SU-DHL-6 (cell line): ENCODE measurements around the gene MBP.
A peak's percentile ranks its signal among the peaks of the same experiment; 100 is the strongest.

Experiments
- H2AFZ ChIP-seq: fragments of 200-600 bp; sonication (generic); 2 replicates; pipeline ENCODE4 v1.6.1; 2014; ENCODE audit warnings: low read depth, mild to moderate bottlenecking, moderate library complexity, mixed read lengths, antibody characterized with exemption, low read length; ENCODE audit not compliant: severe bottlenecking
- H3F3A ChIP-seq: fragments of 200-600 bp; shearing (Covaris generic); 2 replicates; pipeline ENCODE4 v1.6.0; 2016; ENCODE audit warnings: antibody characterized with exemption, mild to moderate bottlenecking; ENCODE audit not compliant: insufficient read depth
- H3K27ac ChIP-seq: fragments of 200-600 bp; sonication (generic); 2 replicates; pipeline ENCODE4 v1.5.1; 2016; ENCODE audit warnings: low read depth, mild to moderate bottlenecking, low read length, moderate library complexity, mixed read lengths
- H3K27me3 ChIP-seq: fragments of 200-600 bp; sonication (generic), shearing (Covaris generic); 2 replicates; pipeline ENCODE4 v1.6.0; 2014; ENCODE audit warnings: mild to moderate bottlenecking, low read length
- H3K36me3 ChIP-seq: fragments of 200-600 bp; sonication (generic); 2 replicates; pipeline ENCODE4 v1.6.1; 2014; ENCODE audit warnings: mild to moderate bottlenecking, low read length, mixed read lengths
- H3K4me2 ChIP-seq: fragments of 300-600, 200-600 bp; shearing (Covaris generic), sonication (generic); 2 replicates; pipeline ENCODE4 v1.6.0; 2014; ENCODE audit warnings: low read length, low read depth, mild to moderate bottlenecking; ENCODE audit not compliant: poor library complexity, severe bottlenecking
- H3K4me3 ChIP-seq: fragments of 200-600 bp; sonication (generic); 2 replicates; pipeline ENCODE4 v1.5.1; 2014; ENCODE audit warnings: antibody characterized with exemption, low read length, mild to moderate bottlenecking, mixed read lengths; ENCODE audit not compliant: insufficient read depth, poor library complexity, severe bottlenecking
- H3K79me2 ChIP-seq: fragments of 200-600 bp; sonication (generic); 2 replicates; pipeline ENCODE4 v1.6.1; 2014; ENCODE audit warnings: mild to moderate bottlenecking, low read length, moderate library complexity; ENCODE audit not compliant: insufficient read depth
- H3K9ac ChIP-seq: fragments of 200-600 bp; sonication (generic); 2 replicates; pipeline ENCODE4 v1.7.0; 2014; ENCODE audit warnings: mild to moderate bottlenecking, low read length
- H3K9me2 ChIP-seq: fragments of 200-600 bp; sonication (generic); replicated peaks from 2 replicates; pipeline ENCODE4 v1.6.1; 2014; ENCODE audit warnings: low read length; ENCODE audit not compliant: insufficient read depth
- H3K9me3 ChIP-seq: fragments of 200-600 bp; sonication (generic); 2 replicates; pipeline ENCODE4 v1.6.1; 2014; ENCODE audit warnings: low read length, mixed read lengths; ENCODE audit not compliant: insufficient read depth
- H4K20me1 ChIP-seq: fragments of 200-600 bp; sonication (generic); 2 replicates; pipeline ENCODE4 v1.6.1; 2014; ENCODE audit warnings: low read depth, mild to moderate bottlenecking, antibody characterized with exemption, low read length, moderate library complexity, mixed read lengths
- EZH2phosphoT487 ChIP-seq: fragments of 200-600 bp; sonication (generic), shearing (Covaris generic); conservative IDR thresholded peaks from 2 replicates; pipeline ENCODE4 v1.6.1; 2018; ENCODE audit warnings: mild to moderate bottlenecking, antibody characterized with exemption, low read length, moderate library complexity, mixed read lengths
- TF ChIP-seq, protein P1 (sequence below): fragments of 200-600 bp; sonication (generic); IDR thresholded peaks from one replicate; pipeline ENCODE4 v1.5.1; 2017; ENCODE audit warnings: antibody characterized with exemption, mild to moderate bottlenecking, low read length, moderate library complexity; ENCODE audit not compliant: insufficient read depth, poor library complexity, severe bottlenecking

MBP gene

GRCh38 chr18:76979906-76980305 lies 152.7 kb downstream of the MBP start:
- no peak overlapping the region for H2AFZ ChIP-seq
- H3K4me3 ChIP-seq: peak overlapping the region; percentile 38
- TF ChIP-seq, protein P1, sequence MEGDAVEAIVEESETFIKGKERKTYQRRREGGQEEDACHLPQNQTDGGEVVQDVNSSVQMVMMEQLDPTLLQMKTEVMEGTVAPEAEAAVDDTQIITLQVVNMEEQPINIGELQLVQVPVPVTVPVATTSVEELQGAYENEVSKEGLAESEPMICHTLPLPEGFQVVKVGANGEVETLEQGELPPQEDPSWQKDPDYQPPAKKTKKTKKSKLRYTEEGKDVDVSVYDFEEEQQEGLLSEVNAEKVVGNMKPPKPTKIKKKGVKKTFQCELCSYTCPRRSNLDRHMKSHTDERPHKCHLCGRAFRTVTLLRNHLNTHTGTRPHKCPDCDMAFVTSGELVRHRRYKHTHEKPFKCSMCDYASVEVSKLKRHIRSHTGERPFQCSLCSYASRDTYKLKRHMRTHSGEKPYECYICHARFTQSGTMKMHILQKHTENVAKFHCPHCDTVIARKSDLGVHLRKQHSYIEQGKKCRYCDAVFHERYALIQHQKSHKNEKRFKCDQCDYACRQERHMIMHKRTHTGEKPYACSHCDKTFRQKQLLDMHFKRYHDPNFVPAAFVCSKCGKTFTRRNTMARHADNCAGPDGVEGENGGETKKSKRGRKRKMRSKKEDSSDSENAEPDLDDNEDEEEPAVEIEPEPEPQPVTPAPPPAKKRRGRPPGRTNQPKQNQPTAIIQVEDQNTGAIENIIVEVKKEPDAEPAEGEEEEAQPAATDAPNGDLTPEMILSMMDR: no peak
- TF ChIP-seq EZH2phosphoT487: no peak
- H3K9ac ChIP-seq: peak overlapping the region; percentile 59
- no peaks in the 10 kb centered on the region for H3K9me2 ChIP-seq
- no peaks in the 10 kb centered on the region for H3K27me3 ChIP-seq
- H3K79me2 ChIP-seq: no peaks in the 10 kb centered on the region
- H3K36me3 ChIP-seq: no peaks in the 10 kb centered on the region
- H3K27ac ChIP-seq: peak overlapping the region; percentile 94
- H3F3A ChIP-seq: peaks cover 56% of the 10 kb centered on the region
- no peaks in the 10 kb centered on the region for H4K20me1 ChIP-seq
- H3K9me3 ChIP-seq: no peaks in the 10 kb centered on the region
- peak overlapping the region; percentile 63 for H3K4me2 ChIP-seq

DNA sequence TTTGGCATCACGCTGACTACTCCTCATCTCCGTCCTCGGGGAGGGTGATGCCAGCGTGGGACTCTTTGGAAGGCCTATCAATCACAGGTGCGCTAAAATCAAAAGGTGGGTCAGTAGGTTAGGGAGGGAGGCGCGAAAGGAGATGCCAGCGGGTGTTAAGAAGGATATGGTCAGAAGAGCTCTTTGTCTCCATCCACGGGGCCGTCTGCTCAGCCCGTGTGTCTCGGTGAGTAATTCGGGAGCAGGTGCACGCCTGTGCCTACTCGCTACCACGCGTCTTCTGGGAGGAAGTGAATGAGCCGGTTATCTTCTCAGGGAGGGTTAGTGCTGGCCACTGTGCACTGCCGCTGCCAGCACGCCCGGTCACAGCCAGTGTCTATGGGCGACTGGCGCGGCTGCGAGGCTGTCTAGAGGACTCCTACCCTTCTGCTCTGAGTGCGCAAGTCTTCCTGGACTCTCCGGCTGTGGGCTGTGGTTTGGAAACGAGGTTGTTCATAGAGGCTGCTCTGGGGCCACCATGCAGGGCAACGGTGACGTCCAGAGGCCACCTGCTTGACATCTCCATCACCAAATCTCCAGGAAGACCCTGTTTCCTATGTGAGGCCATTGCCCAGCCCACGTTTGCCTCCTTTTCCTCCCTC lies 153.4 kb downstream of the MBP start:
- Histone ChIP-seq H3K4me2 (peak overlapping the region; percentile 63), H2AFZ (no peak overlapping the region), H3K9me3 (no peaks in the 10 kb centered on the region), H3K9me2 (no peaks in the 10 kb centered on the region), H3K79me2 (no peaks in the 10 kb centered on the region), H3K36me3 (no peaks in the 10 kb centered on the region), H3F3A (peaks cover 56% of the 10 kb centered on the region), H3K27me3 (no peaks in the 10 kb centered on the region), H3K9ac (peak overlapping the region; percentile 59), H3K27ac (peak overlapping the region; percentile 94), H4K20me1 (no peaks in the 10 kb centered on the region), H3K4me3 (peak overlapping the region; percentile 38)
- TF ChIP-seq EZH2phosphoT487: no peak
- TF ChIP-seq, protein P1: no peak

GRCh38 chr18:76978616-76979015 lies 154.0 kb downstream of the MBP start:
- peak overlapping the region; percentile 94 for H3K27ac ChIP-seq
- H3K9me2 ChIP-seq: no peaks in the 10 kb centered on the region
- H3K4me2 ChIP-seq: peak overlapping the region; percentile 63

More at GRCh38 chr18:76978616-76979015, 154.0 kb downstream of the MBP start:
- Histone ChIP-seq H3K27me3 (no peaks in the 10 kb centered on the region), H3K36me3 (no peaks in the 10 kb centered on the region), H2AFZ (no peak overlapping the region), H4K20me1 (no peaks in the 10 kb centered on the region), H3K9ac (no peak overlapping the region), H3F3A (peaks cover 56% of the 10 kb centered on the region), H3K4me3 (peak overlapping the region; percentile 38), H3K79me2 (no peaks in the 10 kb centered on the region), H3K9me3 (no peaks in the 10 kb centered on the region)
- TF ChIP-seq, protein P1: no peak
- no peak for TF ChIP-seq EZH2phosphoT487
